Activated CD8-positive, alpha-beta memory T cell treated with anti-CD3 and anti-CD28 coated beads, Interleukin-2, amount 50 U/mL, for 4 hours (primary cell): ENCODE measurements around the gene CERKL.

Experiments used
- DNase-seq: peaks from one replicate; pipeline ENCODE4 v3.0.0-alpha.2; 2020

CERKL gene

GRCh38 chr2:181626671-181627070, 30.2 kb downstream of the CERKL start:
- DNase-seq = no peak

- DNase-seq = no peak
Measured at GRCh38 chr2:181623159-181623558, 33.7 kb downstream of the CERKL start.

DNA sequence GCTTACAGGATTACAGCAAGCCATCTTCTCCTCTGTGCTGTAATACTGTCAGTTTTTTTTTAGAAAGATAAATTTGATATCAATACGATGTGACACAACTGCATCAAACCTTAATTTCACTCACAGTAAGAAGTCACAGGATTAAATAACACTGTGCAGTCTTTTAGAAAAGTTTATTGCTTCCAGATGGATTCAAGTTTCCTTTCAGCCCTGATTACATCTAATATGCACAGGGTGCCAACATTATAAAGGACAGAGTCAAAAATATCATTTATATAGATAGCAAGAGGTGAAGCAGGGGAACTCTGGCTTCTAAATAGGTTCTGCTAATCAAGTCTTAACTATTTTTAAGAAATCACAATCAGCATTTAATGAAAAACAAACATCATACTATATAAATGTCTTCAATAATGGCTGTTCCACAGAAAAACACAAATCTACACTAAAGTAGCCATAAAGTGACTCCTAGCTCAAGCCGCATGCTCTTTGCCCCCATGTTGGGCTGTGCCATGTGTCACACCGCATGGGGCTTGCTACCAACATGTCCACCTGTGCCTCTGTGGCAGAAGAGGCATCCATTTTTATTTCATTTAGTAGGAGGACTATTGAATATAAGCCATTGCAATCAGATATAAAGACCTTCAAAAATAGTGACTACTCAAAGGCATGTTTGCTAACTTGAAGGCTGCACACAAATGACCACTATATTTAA, 35.0 kb downstream of the CERKL start:
- DNase-seq = no peak

- no peak for DNase-seq
Measured at GRCh38 chr2:181619516-181619915, 37.4 kb downstream of the CERKL start.

DNA sequence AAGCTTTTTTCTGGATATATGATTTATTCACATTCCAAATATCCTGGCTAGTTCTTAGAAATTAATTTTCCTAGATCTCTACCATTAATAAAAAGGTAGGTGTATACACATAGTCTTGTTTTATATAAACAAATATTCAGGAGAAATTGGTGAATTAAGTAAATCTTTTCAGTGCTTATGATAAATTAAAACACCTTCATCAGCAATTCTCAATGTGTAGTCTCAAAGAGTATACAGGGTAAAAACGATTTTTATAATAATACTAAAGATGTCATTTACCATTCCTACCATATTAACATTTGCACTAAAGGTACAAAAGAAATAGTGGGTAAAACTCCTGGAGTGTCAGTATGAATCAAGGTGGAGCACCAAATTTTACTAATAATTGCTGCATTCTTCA, 40.2 kb downstream of the CERKL start:
- DNase-seq = no peak

GRCh38 chr2:181614874-181615638, 41.8 kb downstream of the CERKL start:
- no peak for DNase-seq

GRCh38 chr2:181613241-181613640, 43.7 kb downstream of the CERKL start:
- no peak for DNase-seq

DNA sequence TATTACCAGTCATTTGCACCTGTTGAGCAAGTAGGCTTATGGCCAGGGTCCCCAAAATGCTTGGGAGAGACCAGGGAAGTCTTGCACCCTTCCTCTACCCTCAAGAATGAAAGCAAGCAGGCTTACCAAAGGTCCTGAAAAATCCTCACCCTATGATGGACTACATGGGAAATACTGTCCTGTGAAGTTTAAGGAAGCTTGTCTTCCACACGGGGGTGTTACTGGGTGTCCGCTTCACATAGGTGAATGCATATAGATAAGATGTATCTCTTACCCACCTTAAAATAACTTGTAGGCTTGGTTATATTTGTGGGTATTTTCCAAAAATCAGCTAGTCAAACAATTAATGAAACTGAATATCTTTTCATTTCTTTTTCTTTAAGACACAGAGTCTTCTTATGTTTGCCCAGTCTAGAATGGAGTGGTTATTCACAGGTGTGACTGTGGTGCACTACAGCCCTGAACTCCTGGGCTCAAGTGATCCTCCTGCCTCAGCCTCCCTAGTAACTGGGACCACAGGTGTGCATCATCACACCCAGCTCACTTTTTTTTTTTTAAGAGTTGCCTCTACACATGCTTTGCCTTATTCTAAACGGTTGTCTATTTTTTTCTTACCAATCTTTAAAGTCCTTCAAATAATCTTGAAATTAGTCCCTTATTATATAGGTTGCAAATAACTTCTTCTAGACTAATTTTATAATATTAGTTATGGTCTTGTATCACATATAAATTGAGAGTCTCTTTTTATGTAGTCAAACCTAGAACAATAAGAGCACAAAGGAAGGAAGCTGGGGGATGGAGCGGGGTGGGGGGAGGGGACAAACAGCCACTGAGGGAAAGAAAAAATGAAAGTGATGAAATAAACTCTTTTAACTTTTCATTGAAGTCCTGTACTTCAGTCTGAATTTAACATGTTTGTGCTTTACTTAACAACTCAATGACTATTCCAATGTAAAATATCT, 49.0 kb downstream of the CERKL start:
- no peak for DNase-seq

DNA sequence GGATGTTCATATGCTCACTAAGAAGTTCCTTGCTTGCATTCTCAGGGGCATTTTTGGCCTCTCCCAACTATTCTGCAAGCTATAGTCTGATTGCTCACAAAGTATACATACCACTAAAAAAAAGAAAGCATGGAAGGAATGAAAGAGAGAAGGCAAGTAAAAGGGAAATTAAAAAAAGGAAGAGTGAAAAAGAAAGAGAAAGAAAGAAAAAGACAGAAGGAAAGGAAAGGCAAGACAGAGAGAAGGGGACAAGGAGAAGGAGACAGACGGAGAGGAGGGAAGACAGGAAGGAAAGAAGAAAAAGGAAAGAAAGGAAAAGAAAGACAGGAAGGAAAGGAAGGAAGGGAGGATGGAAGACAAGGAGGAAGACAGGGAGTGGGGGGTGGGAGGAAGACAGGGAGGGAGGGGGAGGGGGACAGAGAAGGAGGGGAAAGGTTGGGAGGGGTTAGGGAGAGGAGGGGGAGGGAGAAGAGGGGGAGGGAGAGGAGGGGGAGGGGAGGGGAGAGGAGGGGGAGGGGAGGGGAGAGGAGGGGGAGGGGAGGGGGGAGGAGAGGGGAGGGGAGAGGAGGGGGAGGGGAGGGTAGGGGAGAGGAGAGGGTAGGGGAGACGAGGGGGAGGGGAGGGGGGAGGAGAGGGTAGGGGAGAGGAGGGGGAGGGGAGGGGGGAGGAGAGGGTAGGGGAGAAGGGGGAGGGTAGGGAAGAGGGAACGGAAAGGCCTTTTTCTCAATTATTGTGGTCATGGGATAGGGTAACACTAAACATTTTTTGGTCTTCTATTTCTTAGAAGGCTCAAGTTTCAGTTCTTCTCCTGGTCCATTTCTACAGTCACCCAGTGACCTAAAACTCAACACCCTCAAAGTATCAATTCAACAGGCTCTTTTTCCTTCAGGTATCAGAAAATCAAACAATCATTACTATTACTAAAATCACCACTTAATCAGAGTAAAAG, 50.7 kb downstream of the CERKL start:
- no peak for DNase-seq

DNA sequence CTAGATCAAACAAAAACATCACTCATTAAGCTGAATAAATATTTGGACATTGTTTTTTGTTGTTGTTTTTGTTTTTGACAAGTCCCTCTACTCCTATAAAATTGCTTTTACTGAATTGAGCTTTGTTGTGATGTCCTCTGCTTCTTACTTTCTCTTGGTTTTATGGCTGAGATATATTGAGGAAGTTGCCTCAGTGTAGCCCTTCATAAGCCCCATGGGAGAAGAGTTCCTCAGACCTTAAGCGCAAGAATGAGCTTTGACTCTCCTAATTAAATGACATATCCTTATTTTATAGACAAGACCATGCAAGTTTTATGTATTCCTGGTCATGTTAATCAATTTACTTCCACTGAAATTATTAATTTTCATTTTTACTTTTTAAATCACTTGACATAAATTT, 54.9 kb downstream of the CERKL start:
- DNase-seq = no peak

GRCh38 chr2:181596556-181596955, 60.3 kb downstream of the CERKL start:
- no peak for DNase-seq

GRCh38 chr2:181594322-181594721, 62.6 kb downstream of the CERKL start:
- no peak for DNase-seq

DNA sequence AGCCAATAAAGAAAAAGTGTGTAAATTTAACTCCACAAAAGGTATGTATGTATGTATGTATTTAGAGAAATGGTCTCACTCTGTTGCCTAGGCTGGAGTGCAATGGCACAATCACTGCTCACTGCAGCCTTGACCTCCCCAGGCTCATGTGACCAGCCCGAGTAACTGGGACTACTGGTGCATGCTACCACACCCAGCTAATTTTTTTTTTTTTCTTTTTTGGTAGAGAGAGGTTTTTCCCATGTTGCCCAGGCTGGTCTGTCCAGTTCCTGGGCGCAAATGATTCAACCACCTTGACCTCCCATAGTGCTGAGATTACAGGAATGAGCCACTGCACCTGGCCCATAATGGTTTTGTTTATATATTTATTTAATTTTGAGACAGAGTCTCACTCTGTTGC, 67.1 kb downstream of the CERKL start:
- no peak for DNase-seq

- no peak for DNase-seq
Measured at GRCh38 chr2:181588546-181588945, 68.4 kb downstream of the CERKL start.

- no peak for DNase-seq
Measured at GRCh38 chr2:181586569-181587081, 70.3 kb downstream of the CERKL start.

- no peak for DNase-seq
Measured at GRCh38 chr2:181585732-181586131, 71.2 kb downstream of the CERKL start.

DNA sequence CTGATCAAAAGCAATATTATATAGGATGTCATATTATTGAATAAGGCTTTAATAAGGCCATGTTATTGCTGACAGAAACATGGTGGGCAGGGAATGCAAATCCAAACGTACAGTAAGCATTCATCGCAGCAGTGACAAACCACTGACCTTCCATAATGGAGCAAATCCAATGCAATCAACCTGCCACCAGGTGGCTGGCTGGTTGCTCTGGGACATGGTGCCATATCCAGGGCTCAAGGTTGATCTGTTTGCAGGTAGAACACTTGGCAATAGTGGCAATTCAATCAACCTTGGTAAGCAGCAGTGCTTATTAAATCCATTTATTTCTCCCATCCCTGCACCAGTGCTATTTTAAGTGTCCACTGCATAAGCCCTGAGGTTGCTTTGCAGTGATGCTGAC, 75.4 kb downstream of the CERKL start:
- DNase-seq = no peak

DNA sequence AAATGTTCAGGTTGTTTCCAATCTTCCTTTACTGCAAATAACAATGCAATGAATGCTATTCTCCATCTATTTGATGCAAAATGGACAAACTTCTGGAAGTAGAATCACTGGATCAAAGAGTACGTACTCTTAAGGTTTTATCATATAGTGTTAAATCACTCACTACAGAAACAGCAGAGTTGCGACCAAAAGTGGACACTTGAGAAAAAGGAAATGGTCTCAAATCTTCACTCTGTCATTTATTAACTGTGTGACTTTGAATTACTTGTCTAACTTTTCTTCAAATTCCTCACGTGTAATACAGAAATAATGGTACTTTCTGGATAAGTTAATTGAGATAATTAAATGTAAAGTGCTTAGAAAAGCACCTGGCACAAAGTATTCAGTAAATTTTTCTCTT, 78.1 kb downstream of the CERKL start:
- DNase-seq = no peak

- no peak for DNase-seq
Measured at GRCh38 chr2:181576431-181576830, 80.5 kb downstream of the CERKL start.

DNA sequence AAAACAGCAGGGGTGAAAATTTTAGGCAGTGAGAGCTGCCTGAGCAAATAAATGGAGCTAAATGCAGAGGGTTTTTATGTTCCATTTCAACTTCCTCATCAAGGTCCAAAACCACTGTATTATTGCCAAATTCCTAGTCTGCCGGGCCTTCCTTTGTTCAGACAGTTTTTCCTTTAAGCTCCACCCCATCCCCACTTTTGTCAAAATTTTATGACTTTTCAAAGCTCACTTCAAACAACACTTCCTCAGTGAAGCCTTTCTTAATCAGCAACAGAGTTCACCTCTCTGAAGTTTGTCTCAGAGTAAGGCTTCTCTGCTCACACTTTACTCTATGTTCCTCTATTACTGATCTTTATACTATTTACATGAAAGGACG, 81.3 kb downstream of the CERKL start:
- no peak for DNase-seq

- DNase-seq = no peak
Measured at GRCh38 chr2:181575024-181575649, 81.8 kb downstream of the CERKL start.

DNA sequence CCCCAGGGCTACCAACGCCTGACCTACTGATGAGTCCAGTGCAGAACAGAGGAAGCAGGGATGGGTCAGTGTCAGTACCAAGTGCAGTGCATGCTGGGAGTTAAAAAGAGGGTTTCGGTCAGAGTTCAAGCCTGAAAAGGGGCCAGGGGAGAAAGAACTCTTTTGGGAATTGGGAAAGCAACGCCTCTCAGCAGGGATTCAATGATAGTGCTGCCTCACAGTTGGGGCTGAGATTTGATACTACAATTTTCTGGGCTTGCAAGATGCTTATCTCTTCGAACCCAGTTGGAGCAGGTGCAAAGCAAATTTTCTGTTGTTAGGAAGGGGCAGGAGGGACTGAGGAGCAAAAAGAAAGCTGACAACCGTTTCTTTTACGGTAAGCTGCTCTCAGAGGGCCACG, 82.6 kb downstream of the CERKL start:
- no peak for DNase-seq
